NCI-H1417 treated with DMSO at 0.1 percent for 48 hours (cell line): Measurements from ENCODE around the gene IQSEC3.
"Not testable (repeated sequence)": the region's sequence is repeated elsewhere in the genome, so short reads cannot be mapped to it uniquely, and the experiment has no call there.

Experiments
- DNase-seq: peaks from one replicate; lab custom pipeline; 2025; lab: John Stamatoyannopoulos, UW

The IQSEC3 gene

GRCh38 chr12:177980-178828 is 111.6 kb downstream of the IQSEC3 start:
- no peak for DNase-seq

DNA sequence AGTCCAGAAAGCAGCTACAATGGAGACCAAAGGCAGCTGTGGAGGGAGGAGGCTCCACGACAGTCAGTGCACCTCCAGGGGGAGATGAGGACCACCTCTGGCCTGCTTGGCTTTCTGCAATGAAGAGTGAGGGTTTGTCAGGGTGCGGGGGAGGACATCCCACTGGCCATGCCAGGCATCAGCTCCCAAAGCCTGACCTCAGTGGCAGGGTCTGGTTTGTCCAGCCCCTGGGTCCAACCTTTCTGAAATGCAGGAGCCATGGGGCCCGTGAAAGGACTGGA is 112.2 kb downstream of the IQSEC3 start:
- no peak for DNase-seq

GRCh38 chr12:179131-179884 is 112.7 kb downstream of the IQSEC3 start:
- DNase-seq = no peak

- no peak for DNase-seq
These were observed 113.3 kb downstream of the IQSEC3 start for GRCh38 chr12:179885-180284.

DNA sequence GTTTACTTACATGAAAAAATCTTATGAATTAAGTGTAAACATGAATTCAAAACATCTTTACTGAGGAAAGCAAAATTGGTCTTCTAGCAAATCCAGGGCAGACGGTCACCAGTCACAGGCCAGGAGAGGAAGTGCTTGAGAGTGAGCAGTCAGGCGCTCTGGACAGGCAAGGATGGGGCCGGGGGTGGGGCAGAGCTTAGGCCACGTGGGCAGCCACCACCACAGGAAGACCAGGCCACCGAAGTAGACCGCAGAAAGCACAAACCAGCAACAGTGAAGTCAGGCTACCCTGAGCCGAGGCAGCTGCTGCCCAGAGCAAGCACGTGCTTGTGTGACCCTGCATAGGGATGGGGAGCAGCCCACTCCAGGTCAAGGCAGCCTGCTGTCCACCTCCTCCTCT is 113.9 kb downstream of the IQSEC3 start:
- no peak for DNase-seq

GRCh38 chr12:181921-182320 is 115.4 kb downstream of the IQSEC3 start:
- DNase-seq = no peak

- DNase-seq = no peak
These were observed 115.9 kb downstream of the IQSEC3 start for GRCh38 chr12:182381-182892.

GRCh38 chr12:184811-185575 is 118.4 kb downstream of the IQSEC3 start:
- no peak for DNase-seq

GRCh38 chr12:185576-185955 is 119.0 kb downstream of the IQSEC3 start:
- no peak for DNase-seq

DNA sequence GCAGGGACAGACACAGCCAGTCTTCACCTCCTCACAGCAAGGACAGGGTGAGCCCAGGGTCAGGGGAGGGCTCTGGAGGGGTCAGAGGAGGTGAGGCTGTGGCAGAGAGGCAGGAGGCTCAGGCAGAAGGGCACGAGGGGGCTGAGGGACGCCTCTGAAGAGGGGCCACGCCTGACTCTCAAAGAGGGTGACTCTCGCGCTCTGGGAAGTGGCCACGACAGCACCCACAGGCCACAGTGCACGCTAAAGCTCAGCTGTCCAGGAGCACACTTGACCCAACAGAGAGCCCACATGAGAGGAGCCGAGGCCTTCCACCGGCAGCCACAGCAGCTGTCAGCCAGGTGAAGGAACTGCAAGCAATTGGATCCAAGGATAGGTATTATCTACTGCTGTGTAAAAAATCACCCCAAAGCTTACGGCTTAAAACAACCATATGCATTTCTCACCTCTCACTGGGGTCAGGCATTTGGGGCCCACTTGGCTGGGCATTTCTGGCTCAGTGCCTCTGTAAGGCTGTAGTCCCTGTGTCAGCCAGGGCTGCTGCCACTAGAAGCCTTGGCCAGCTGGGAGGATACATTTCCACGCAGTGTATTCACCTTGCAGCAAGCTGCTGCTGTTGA is 119.5 kb downstream of the IQSEC3 start:
- no peak for DNase-seq

DNA sequence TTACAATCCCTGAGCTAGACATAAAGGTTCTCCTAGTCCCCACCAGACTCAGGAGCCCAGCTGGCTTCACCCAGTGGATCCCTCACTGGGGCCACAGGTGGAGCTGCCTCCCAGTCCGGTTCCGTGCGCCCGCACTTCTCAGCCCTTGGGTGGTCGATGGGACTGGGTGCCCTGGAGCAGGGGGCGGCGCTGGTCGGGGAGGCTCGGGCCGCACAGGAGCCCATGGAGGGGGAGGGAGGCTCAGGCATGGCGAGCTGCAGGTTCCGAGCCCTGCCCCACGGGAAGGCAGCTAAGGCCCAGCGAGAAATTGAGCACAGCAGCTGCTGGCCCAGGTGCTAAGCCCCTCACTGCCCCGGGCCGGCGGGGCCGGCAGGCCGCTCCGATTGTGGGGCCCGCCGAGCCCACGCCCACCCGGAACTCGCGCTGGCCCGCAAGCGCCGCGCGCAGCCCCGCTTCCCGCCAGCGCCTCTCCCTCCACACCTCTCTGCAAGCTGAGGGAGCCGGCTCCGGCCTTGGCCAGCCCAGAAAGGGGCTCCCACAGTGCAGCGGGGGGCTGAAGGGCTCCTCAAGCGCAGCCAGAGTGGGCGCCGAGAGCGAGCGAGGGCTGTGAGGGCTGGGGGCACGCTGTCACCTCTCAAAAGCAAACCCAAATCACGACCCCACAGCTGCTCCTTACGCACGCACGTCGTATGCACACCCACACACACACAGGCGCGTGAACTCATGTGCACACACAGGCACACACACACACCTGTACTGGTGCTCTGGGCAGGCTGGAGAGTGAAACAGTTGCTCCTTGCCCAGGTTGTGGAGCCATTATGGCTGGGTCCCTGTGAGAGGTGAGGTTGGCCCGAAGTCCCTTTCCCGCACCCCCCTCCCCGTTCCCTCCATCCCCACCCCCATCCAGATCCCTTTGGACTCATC is 121.7 kb downstream of the IQSEC3 start:
- DNase-seq = not testable (repeated sequence)

DNA sequence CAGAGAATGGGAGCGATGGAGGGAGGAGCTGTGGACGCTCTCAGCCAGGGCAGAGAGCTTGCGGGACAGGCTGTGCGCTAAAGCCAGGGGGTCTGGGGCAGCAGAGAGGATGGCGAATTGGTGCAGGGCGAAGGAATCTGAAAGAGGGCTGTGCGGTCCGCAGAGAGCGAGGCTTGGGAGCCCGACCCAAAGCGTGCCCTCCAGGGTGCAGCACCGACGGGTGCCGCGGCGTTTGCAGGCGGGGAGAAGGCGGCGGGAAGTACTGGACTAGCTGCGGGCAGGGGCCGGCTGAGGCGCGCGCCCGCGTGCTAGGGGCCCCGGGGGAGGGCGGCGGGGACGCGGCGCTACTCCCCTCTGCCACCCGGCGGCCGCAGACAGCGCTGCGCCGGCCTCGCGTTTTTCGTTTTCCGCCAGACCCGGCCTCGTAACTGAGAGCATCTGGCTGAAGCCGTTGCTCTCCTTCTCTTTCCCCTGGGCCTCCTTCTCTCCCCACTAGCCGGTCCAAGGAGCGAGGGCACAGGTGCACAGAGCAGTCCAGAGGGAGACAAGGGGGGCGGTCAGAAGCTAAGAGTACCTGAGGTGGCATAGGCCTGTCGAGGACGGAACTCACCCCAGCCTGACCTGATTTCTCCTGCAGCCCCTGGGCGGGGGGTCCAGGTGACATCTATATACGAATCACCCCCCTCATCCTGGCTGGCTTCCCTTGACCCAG is 122.5 kb downstream of the IQSEC3 start:
- DNase-seq = no peak

GRCh38 chr12:189622-189962 is 123.0 kb downstream of the IQSEC3 start:
- no peak for DNase-seq

- no peak for DNase-seq
These were observed 124.3 kb downstream of the IQSEC3 start for GRCh38 chr12:190881-191280.

GRCh38 chr12:191541-191940 is 125.0 kb downstream of the IQSEC3 start:
- DNase-seq = no peak

DNA sequence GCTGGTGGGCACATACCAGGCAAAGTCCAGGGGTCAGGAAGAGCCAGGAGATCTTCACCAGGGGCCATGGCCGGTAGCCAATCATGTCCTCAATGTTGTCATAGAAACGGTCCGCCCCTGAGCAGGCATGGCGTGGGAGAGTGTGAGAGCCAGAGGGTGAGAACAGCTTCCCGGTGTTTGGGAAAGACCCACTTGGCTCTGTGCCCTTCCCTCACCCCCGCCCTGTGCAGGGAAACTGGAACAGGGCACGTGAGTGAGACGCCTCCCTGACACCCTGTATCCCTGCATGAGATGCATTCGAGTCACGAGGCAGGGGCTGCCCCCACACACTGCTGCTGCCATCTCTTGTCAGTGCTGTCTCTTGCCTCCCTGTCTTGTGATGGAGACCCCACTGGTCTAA is 126.7 kb downstream of the IQSEC3 start:
- no peak for DNase-seq

DNA sequence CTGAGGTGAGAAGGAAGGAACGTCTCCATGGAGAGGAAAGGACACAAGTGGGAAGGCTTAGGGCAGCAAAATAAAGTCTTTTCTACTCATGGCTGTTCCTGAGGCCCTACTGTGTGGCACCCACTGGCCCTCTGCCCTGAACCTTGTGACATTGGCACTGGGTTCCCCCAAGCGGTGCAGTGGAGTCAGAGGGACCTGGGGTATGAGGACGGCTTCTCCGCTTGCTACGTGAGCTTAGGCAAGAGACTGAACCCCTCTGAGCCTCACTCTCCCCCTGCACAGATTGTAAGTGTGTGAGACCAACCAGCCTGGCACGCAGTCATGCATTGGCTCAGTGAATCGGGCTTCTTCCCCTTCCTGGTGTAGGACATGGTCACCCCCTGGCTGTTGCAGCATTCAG is 127.7 kb downstream of the IQSEC3 start:
- no peak for DNase-seq

DNA sequence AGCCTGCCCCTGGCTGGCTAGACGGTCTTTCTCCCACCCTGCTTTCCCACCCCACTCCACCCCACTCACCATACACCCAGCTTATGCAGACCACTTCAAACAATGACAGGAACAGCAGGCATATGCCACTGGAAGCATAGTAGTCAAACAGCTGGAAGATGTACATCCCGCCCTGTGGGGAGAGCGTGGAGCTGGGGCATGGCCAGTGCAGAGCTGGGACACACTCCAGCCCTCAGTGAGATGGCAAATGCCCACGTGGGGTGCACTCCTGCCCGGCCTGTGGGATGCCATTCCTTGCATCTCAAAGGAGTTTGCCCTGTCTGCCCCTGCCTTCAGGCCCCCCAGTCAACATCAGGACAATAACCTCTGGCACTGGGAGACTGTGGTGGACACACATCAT is 128.6 kb downstream of the IQSEC3 start:
- DNase-seq = no peak

- DNase-seq = no peak
These were observed 129.4 kb downstream of the IQSEC3 start for GRCh38 chr12:195951-196350.

DNA sequence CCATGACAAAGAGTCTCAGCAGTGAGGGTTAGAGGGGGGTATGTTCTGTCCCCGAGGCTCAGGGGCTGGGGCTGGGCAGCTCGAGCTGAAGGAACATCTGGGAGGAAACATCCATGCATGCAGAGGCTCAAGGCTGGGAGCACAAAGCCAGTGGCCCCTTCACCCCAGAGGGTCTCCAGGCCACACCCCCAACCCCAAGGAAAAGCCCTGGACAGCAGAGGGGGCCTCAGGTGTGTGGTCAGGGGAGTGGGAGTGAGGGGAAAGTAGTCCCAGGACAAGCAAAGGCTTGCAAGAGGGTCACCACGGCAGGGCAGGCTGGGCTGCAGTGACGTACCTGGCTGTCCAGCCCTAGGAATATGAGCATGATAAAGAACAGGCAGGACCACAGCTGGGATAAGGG is 129.9 kb downstream of the IQSEC3 start:
- DNase-seq = no peak

DNA sequence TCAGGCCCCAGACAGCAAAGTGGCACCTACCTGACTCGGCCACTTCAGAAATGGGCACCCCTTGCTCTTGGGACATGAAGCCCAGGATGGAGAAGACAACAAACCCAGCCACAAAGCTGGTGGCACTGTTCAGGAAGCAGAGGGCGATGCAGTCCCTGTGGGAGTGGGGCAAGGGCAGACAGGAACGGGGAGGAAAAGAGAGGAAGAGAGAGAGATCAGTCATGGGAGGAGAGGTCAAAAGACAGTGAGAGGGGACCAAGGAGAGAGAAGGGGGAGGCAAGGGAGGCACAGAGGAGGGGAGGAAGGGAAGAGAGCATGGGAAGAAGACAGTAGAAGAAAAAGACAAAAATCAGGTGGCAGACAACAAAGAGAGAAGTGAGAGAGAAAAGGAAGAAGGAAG is 130.8 kb downstream of the IQSEC3 start:
- DNase-seq = no peak
